ENCODE measurements around the gene IQGAP2.

DNA sequence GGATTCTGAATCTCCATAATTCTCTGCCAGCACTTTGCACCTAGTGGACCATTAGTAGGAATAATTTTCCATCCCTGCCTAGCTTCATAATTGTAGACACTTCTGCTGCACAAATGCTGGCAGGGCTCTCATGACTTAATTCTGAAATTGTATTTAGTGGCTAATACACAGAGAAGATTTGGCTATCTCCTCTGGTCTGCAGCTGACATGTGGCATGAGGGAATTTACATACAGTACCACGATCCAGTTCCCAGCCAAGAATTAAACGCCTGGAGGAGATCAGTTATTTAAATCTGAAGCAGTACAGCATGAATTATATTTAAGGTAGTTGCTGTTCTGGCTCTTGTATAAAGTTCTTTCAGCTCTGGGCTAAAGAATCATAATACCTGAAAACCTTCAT, 46.5 kb downstream of the IQGAP2 start:
- TF ChIP-seq SP2 (IDR thresholded peaks at IDR 0.05; ENCODE audit: extremely low read depth, low read depth, low read length, poor library complexity, severe bottlenecking) = no peak
- TF ChIP-seq BRCA1 (IDR thresholded peaks at IDR 0.05) = no peak
- no peak for TF ChIP-seq BRCA1 (CRISPR knock-in tag; IDR thresholded peaks at IDR 0.05)
- no peak for TF ChIP-seq POLR2AphosphoS2 (IDR thresholded peaks at IDR 0.05; ENCODE audit: low read length)
- TF ChIP-seq CBFA2T3 (IDR thresholded peaks at IDR 0.05) = no peak
